Measurements from ENCODE around the gene WBP1. TPM values are rescaled to one million over a fixed set of nuclear protein-coding genes. Genes with fewer than 3 reads are reported as not detected.
A peak's percentile ranks its signal among the peaks of the same experiment; 100 is the strongest.
"Not testable (repeated sequence)": the region's sequence is repeated elsewhere in the genome, so short reads cannot be mapped to it uniquely, and the experiment has no call there.

The WBP1 gene
- polyA plus RNA-seq, 1 donor = 57.6 TPM

- peak; percentile 93 for DNase-seq (ENCODE audit: low read depth)
Measured at GRCh38 chr2:74482801-74483674, 24.8 kb downstream of the WBP1 start, which contains the start of the genes CCDC142 and TTC31. Gene CCDC142 (minus strand): TSS chr2:74482998. CDS start chr2:74482837, 161 bp downstream. Gene TTC31 (plus strand): TSS chr2:74483081. CDS start chr2:74483096, 15 bp downstream.

- not testable (repeated sequence) for DNase-seq (ENCODE audit: low read depth)
Measured at GRCh38 chr2:74483675-74484164, 25.5 kb downstream of the WBP1 start.

GRCh38 chr2:74486141-74486540 lies 27.9 kb downstream of the WBP1 start:
- DNase-seq (ENCODE audit: low read depth) = no peak

- DNase-seq (ENCODE audit: low read depth) = no peak
Measured at GRCh38 chr2:74488643-74489481, 30.6 kb downstream of the WBP1 start.

DNA sequence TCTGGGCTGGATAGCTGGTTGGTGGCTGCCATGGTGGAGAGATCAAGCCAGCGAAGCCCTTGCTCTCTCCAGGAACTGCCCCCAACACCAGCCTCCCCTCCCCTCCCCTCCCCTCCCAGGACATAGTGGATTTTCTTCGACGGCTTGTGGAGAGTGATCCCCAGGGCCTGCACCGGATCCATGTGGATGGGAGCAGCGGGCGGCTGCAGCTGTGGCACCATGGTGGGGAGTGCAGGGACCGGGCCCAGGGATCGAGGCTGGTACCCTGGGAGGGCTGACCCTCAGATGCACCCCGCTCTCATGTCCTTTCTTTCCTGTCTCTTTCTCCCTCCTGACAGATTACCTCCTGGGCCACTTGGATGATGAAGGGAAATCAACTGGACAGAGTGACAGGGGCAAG lies 31.7 kb downstream of the WBP1 start:
- DNase-seq (ENCODE audit: low read depth) = no peak

DNA sequence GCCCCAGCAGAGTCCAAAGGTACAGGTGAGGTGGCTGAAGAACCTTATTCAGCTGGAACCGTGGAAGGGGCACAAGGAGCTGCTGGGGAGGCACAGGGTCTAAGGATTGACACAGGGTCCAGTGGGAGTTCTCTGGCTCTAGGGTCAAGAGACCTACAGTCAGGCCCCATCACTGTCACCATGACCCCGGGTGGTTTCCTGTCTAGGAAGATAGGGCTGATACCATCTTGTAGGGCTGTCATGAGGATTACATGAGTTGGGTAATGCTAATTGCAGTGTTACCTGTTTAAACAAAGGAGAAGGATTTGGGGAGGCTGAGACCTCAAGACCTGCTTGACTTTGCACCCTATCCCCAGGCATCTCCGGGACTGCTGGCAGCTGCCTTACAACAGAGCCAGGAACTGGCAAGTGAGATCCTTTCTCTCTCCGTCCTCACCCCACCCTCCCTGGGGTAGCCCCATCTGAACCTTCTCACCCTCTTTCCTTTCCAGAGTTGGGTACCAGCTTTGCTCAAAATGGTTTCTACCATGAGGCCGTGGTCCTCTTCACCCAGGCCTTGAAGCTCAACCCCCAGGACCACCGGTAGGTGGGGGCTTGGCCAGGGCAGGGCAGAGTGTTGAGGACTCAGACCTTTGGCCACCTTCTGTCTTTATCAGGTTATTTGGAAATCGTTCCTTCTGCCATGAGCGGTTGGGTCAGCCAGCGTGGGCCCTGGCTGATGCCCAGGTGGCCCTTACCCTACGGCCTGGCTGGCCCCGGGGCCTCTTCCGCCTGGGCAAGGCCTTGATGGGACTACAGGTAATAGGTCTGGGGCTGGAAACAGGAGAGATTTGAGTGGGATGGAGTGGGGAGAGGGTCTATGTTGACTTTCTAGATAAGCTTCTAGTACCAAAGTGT lies 33.7 kb downstream of the WBP1 start:
- DNase-seq (ENCODE audit: low read depth) = no peak

- no peak for DNase-seq (ENCODE audit: low read depth)
Measured at GRCh38 chr2:74493546-74493945, 35.3 kb downstream of the WBP1 start.

GRCh38 chr2:74495440-74495839 lies 37.2 kb downstream of the WBP1 start:
- DNase-seq (ENCODE audit: low read depth) = no peak

DNA sequence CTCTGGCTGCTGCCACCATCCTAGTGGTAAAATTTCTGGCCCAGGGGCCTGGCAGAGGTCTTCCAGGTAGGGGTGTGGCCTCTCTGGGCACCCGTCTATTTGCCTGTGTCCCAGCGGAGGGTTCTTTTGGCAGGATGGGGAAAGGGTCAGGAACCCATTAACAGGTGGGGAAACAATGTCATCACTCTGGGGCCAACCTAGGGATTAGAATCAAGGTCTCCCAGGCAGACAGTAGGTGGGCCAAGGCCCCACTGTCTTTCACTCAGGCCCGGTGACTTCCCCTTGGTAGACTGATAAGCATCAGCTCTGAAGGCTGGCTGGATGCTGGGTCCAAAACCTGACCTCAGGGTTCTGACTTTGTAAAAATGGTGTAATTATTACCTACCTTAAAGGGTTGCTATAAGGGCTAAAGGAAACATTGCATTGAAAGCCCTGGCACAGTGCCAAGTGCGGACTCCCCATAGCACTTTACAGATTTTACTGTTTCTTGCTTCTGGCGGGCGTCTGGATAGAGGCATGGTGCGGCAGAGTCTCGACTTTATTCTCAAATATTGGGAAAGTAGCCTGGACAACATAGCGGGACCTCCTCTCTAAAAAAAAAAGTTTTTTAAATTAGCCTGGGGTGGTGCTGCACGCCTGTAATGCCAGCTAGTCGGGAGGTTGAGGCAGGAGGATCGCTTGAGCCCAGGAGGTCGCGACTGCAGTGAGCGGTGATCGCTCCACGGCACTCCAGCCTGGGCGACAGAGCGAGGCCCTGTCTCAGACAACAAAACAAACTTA lies 38.9 kb downstream of the WBP1 start:
- DNase-seq (ENCODE audit: low read depth) = no peak

GRCh38 chr2:74497777-74498499 lies 39.7 kb downstream of the WBP1 start:
- no peak for DNase-seq (ENCODE audit: low read depth)

- DNase-seq (ENCODE audit: low read depth) = no peak
Measured at GRCh38 chr2:74498500-74499266, 40.4 kb downstream of the WBP1 start.

- DNase-seq (ENCODE audit: low read depth) = no peak
Measured at GRCh38 chr2:74499267-74499939, 41.2 kb downstream of the WBP1 start, which contains the start of gene LBX2. Gene LBX2 (minus strand): TSS chr2:74499603. CDS start chr2:74499537, 66 bp downstream.

DNA sequence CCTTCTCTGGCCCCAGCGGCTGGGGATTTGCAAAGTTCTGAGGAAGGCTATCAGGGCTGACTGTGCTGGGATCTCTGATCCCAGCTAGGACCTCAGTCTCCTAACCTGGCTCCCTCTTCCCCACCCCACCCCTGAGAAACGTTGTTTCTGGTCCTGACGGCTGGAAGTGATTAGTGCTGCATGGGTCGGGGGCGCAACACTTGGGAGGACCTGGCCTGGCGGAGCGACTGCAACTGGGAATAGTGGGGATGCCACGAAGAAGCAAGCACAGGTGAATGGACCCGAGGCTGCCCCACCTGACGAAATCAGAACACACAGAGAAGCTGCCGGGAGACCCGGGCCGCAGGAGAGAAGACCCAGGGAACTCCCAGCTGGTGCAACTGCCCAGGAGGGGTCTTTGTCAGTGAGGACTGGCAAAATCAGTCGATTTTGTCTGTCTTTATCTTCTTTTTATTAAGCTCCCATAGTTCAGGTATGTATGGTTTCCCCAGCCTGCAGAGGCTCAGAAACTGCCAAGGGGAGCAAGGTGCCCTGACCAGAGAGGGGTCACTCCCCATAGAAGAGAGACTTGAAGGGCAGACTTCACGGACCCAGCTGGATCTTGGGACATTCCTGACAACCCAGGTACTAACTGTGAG lies 41.8 kb downstream of the WBP1 start:
- DNase-seq (ENCODE audit: low read depth) = no peak

GRCh38 chr2:74500578-74500946 lies 42.3 kb downstream of the WBP1 start:
- no peak for DNase-seq (ENCODE audit: low read depth)

DNA sequence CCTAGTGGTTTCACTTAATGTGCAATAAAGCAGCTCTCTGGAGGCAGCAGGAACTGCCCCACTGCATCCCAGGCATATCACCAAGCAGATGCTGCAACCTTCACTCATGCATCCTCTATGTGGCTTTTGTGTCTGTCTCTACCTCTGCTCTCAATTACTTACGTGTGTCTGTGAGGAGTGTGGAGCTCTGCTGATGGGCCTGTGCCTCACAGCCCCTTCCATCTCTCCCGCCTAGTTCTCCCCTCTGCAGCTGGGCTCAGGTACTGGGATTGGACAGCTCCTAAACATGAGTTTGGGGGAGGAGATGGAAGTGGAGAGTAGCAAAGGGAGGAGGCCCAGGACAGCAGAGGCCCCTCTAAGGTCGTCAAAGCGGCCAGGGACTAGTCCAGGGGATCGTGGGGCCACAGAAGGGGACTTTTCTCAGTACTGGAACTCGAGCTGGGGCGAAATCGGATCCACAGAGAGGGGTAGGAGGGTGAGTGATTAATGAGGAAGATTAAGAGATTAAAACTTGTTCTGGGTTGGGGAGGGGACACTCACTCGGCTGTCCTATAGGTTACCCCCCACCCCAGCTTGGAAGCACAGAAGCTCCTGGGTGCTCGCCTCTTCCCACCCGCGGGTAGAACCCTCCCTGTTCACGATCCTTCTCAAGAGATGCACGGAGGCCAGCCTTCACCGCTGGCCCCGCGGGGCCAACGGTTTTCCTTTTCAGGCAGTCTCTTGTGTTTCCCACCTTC lies 43.3 kb downstream of the WBP1 start:
- DNase-seq (ENCODE audit: low read depth) = no peak

DNA sequence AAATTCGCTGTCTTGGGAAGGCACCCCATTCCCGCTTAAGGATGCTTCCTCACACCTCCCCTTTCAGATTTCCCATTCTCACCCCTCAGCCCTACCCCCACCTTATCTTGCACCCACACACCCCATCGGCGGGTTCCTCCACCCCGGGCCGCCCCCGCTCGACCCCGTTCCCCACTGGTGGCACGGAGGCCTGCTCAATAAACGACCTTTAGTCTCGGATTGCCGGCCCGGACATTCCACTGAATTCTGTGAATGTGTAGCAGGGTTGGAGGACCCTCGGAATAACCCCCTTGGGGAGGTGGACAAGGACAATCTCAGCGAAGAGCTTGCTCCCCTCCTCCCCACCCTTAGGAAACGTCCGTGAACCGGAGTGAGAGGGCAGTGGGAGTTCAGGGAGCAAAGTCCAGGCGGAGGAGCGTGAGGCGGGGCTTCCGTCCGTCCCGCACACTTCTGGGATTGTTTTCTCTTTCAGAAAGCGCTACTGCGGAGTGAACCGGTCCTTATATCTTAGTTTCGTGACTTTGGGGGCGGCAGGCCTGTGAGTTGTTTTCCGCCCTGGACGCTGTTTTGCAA lies 44.0 kb downstream of the WBP1 start:
- no peak for DNase-seq (ENCODE audit: low read depth)
